Measurements from ENCODE around the gene HOXD12.
A peak's percentile ranks its signal among the peaks of the same experiment; 100 is the strongest.

Gene HOXD12

GRCh38 chr2:176129813-176130146, 30.2 kb downstream of the HOXD12 start:
- Histone ChIP-seq H3K27me3 (no peaks in the 10 kb centered on the region), H3K36me3 (no peaks in the 10 kb centered on the region), H3K4me3 (ENCODE audit: low read depth, low read length) (peak overlapping the region; percentile 53)

GRCh38 chr2:176130147-176130956, 30.8 kb downstream of the HOXD12 start:
- Histone ChIP-seq H3K4me3 (ENCODE audit: low read depth, low read length) (peak overlapping the region; percentile 68), H3K27me3 (no peaks in the 10 kb centered on the region), H3K36me3 (no peaks in the 10 kb centered on the region), H3K9me3 (no peaks in the 10 kb centered on the region), H3K4me1 (peaks cover 6% of the 10 kb centered on the region; the same call in 1 of the 2 replicates)
- DNase-seq: peak; percentile 65
- TF ChIP-seq CTCF (IDR thresholded peaks at IDR 0.05; ENCODE audit: low read depth, low read length): no peak

More at GRCh38 chr2:176129813-176130146, 30.2 kb downstream of the HOXD12 start:
- H3K9me3 ChIP-seq: no peaks in the 10 kb centered on the region
- no peak for TF ChIP-seq CTCF (IDR thresholded peaks at IDR 0.05; ENCODE audit: low read depth, low read length)
- DNase-seq: no peak
- 0 out of 2 replicates have a peak, but pooled peaks cover under 1% of the 10 kb centered on the region for H3K4me1 ChIP-seq

- H3K4me3 ChIP-seq (ENCODE audit: low read depth, low read length): peak overlapping the region; percentile 68
- no peak for DNase-seq
Observed at GRCh38 chr2:176130957-176131847, 31.6 kb downstream of the HOXD12 start.

GRCh38 chr2:176131848-176132158, 32.2 kb downstream of the HOXD12 start:
- no peak for TF ChIP-seq CTCF (IDR thresholded peaks at IDR 0.05; ENCODE audit: low read depth, low read length)
- no peaks in the 10 kb centered on the region for H3K9me3 ChIP-seq
- DNase-seq: no peak
- no peaks in the 10 kb centered on the region for H3K27me3 ChIP-seq
- H3K36me3 ChIP-seq: no peaks in the 10 kb centered on the region
- H3K4me3 ChIP-seq (ENCODE audit: low read depth, low read length): peak overlapping the region; percentile 68
- H3K4me1 ChIP-seq: peaks cover 7% of the 10 kb centered on the region; the same call in 1 of the 2 replicates

More at GRCh38 chr2:176130957-176131847, 31.6 kb downstream of the HOXD12 start:
- no peaks in the 10 kb centered on the region for H3K36me3 ChIP-seq
- no peak for TF ChIP-seq CTCF (IDR thresholded peaks at IDR 0.05; ENCODE audit: low read depth, low read length)
- no peaks in the 10 kb centered on the region for H3K27me3 ChIP-seq
- peaks cover 7% of the 10 kb centered on the region; the same call in 1 of the 2 replicates for H3K4me1 ChIP-seq
- H3K9me3 ChIP-seq: no peaks in the 10 kb centered on the region

DNA sequence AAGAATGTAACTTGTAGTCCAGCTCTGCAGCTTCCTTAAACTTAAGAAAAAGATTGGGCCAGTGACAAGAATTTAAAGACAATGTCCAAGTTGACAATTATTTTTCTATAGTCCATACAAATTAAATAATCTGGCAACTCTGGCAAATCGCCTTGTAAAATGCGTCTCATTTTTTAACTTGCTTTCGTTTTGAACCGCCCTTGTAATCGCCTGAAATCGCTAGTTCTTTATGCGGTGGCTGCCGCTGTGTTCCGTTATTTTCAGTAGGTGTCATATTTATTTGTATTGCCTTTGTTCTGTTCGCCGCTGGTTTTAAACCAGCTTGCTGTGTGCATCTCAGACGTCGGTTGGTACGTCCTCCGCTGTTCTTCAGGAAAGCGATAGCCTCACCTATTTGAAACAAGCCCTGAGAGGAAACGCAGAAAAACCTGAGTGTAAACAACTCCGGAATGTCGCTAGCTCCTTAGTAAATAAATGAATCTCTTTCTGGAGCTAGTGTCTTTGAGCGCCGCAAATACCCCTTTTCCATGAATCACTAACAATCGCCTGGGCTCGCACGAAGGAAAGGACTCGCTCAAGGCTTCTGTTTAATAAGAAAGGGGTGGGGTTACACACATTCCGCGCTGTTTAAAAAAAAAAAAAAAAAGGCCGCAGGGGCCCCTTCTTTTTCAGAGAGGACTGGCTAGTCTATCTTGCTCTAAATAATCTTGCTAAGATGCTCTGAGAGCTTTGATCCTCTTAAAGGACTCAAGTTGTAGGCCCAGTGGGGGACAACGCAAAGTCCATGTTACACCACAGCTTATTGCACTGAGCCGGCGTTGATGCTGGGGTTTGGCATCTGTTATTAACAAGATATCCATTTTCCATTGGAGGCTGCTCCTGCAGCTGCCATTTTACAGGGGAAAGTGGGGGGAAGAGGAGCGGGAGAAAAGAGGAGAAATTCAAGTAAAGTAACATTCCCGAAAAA, 32.9 kb downstream of the HOXD12 start:
- no peak for TF ChIP-seq CTCF (IDR thresholded peaks at IDR 0.05; ENCODE audit: low read depth, low read length)
- peaks cover 7% of the 10 kb centered on the region; the same call in 1 of the 2 replicates for H3K4me1 ChIP-seq
- no peaks in the 10 kb centered on the region for H3K9me3 ChIP-seq
- no peak for DNase-seq
- no peaks in the 10 kb centered on the region for H3K27me3 ChIP-seq
- H3K36me3 ChIP-seq: no peaks in the 10 kb centered on the region
- H3K4me3 ChIP-seq (ENCODE audit: low read depth, low read length): no peak overlapping the region

Measured in BE2C (cell line).